HEK293 (cell line): ENCODE measurements around the gene NMNAT1.

Source experiments
- CTCF ChIA-PET: fragments of 350-600 bp; formaldehyde crosslinking; extraction: SDS; loops from one replicate; lab custom pipeline; 2021; ENCODE audit warnings: antibody characterized with exemption; lab: Yijun Ruan, JAX
- POLR2A ChIA-PET: fragments of 300-600 bp; formaldehyde crosslinking; extraction: SDS; loops from one replicate; lab custom pipeline; 2020; ENCODE audit warnings: antibody characterized with exemption, inconsistent platforms; lab: Yijun Ruan, JAX
- H3K27ac ChIP-seq: fragments of 200-500 bp; sonication (Bioruptor generic); 2 replicates; pipeline ENCODE4 v1.5.1; 2014; ENCODE audit warnings: low read depth, low read length, control low read depth, inconsistent platforms; ENCODE audit errors: extremely low read depth
- H3K36me3 ChIP-seq, 2 experiments: fragments of 200-500 bp in 1 of 2; sonication (Bioruptor generic) in 1 of 2; 1 replicate in 1 of 2; 2 replicates in 1 of 2; pipeline ENCODE4 v1.5.1; 2014 to 2017; ENCODE audit warnings: inconsistent platforms in 2 of 2, low read length in 2 of 2; ENCODE audit not compliant: control insufficient read depth in 2 of 2, insufficient read depth in 1 of 2
- H3K4me1 ChIP-seq: fragments of 200-500 bp; sonication (Bioruptor generic); 2 replicates; pipeline ENCODE4 v1.5.1; 2014; ENCODE audit warnings: mild to moderate bottlenecking, low read length, inconsistent platforms; ENCODE audit not compliant: control insufficient read depth, insufficient read depth
- H3K4me3 ChIP-seq: 2 replicates; pipeline ENCODE4 v1.5.1; 2011; ENCODE audit warnings: low read depth, mild to moderate bottlenecking, control low read depth, low read length, moderate library complexity
- H3K9me3 ChIP-seq: fragments of 200-500 bp; sonication (Bioruptor generic); 2 replicates; pipeline ENCODE4 v1.5.1; 2014; ENCODE audit warnings: low read depth, low read length, inconsistent platforms; ENCODE audit not compliant: control insufficient read depth, insufficient read depth
- ELK4 ChIP-seq: IDR thresholded peaks from 2 replicates; pipeline ENCODE4 v1.6.1; 2011; ENCODE audit warnings: mild to moderate bottlenecking, low read depth, low read length, borderline replicate concordance
- FEZF1 ChIP-seq: fragments of 450-650 bp; formaldehyde crosslinking; IDR thresholded peaks from 2 replicates; pipeline ENCODE4 v1.5.1; 2016; ENCODE audit warnings: missing biosample characterization, missing genetic modification characterization
- HOXA7 ChIP-seq: sonication (generic); formaldehyde crosslinking; IDR thresholded peaks from 2 replicates; pipeline ENCODE4 v1.8.1; 2022; ENCODE audit warnings: missing genetic modification reagents, borderline replicate concordance
- OSR2 ChIP-seq: fragments of 450-650 bp; formaldehyde crosslinking; IDR thresholded peaks from 2 replicates; pipeline ENCODE4 v1.5.1; 2016; ENCODE audit warnings: missing biosample characterization, missing genetic modification characterization
- PRDM1 ChIP-seq: fragments of 450-650 bp; formaldehyde crosslinking; IDR thresholded peaks from 2 replicates; pipeline ENCODE4; 2016; ENCODE audit warnings: missing biosample characterization, missing genetic modification characterization
- PRDM10 ChIP-seq: fragments of 450-650 bp; formaldehyde crosslinking; IDR thresholded peaks from 2 replicates; pipeline ENCODE4 v1.5.1; 2016; ENCODE audit warnings: missing biosample characterization, missing genetic modification characterization
- WT1 ChIP-seq: fragments of 450-650 bp; formaldehyde crosslinking; IDR thresholded peaks from 2 replicates; pipeline ENCODE4 v1.5.1; 2016; ENCODE audit warnings: missing biosample characterization, missing genetic modification characterization
- ZBTB20 ChIP-seq: fragments of 450-650 bp; formaldehyde crosslinking; IDR thresholded peaks from 2 replicates; pipeline ENCODE4 v1.5.1; 2016; ENCODE audit warnings: missing biosample characterization, missing genetic modification characterization
- ZBTB44 ChIP-seq: fragments of 450-650 bp; IDR thresholded peaks from 2 replicates; pipeline ENCODE4 v1.5.1; 2018; ENCODE audit warnings: missing biosample characterization, mild to moderate bottlenecking, missing genetic modification characterization
- ZBTB48 ChIP-seq: fragments of 450-650 bp; formaldehyde crosslinking; IDR thresholded peaks from 2 replicates; pipeline ENCODE4 v1.5.1; 2016; ENCODE audit warnings: missing biosample characterization, missing genetic modification characterization
- ZBTB6 ChIP-seq: fragments of 450-650 bp; formaldehyde crosslinking; IDR thresholded peaks from 2 replicates; pipeline ENCODE4 v1.5.1; 2017; ENCODE audit warnings: missing biosample characterization, missing genetic modification characterization
- ZBTB7A ChIP-seq: fragments of 450-650 bp; formaldehyde crosslinking; IDR thresholded peaks from 2 replicates; pipeline ENCODE4 v1.5.1; 2016; ENCODE audit warnings: low read depth, missing biosample characterization, missing genetic modification characterization
- ZBTB8A ChIP-seq: fragments of 450-650 bp; formaldehyde crosslinking; IDR thresholded peaks from 2 replicates; pipeline ENCODE4 v1.5.1; 2016; ENCODE audit warnings: missing biosample characterization, missing genetic modification characterization
- ZEB2 ChIP-seq: fragments of 450-650 bp; formaldehyde crosslinking; IDR thresholded peaks from 2 replicates; pipeline ENCODE4 v1.5.1; 2016; ENCODE audit warnings: missing biosample characterization, missing genetic modification characterization
- ZNF112 ChIP-seq: fragments of 450-650 bp; formaldehyde crosslinking; IDR thresholded peaks from 2 replicates; pipeline ENCODE4 v1.5.0; 2017; ENCODE audit warnings: missing biosample characterization, missing genetic modification characterization
- ZNF140 ChIP-seq: fragments of 450-650 bp; formaldehyde crosslinking; IDR thresholded peaks from 2 replicates; pipeline ENCODE4 v1.5.1; 2016; ENCODE audit warnings: missing biosample characterization, missing genetic modification characterization
- ZNF2 ChIP-seq: fragments of 450-650 bp; formaldehyde crosslinking; IDR thresholded peaks from 2 replicates; pipeline ENCODE4 v1.5.1; 2016; ENCODE audit warnings: missing biosample characterization, missing genetic modification characterization
- ZNF214 ChIP-seq: fragments of 450-650 bp; formaldehyde crosslinking; IDR thresholded peaks from 2 replicates; pipeline ENCODE4 v1.5.1; 2017; ENCODE audit warnings: missing biosample characterization, mild to moderate bottlenecking, missing genetic modification characterization, borderline replicate concordance
- ZNF391 ChIP-seq: fragments of 450-650 bp; formaldehyde crosslinking; IDR thresholded peaks from 2 replicates; pipeline ENCODE4 v1.5.1; 2016; ENCODE audit warnings: low read depth, missing biosample characterization, missing genetic modification characterization, borderline replicate concordance
- ZNF521 ChIP-seq: fragments of 450-650 bp; formaldehyde crosslinking; IDR thresholded peaks from 2 replicates; pipeline ENCODE4 v1.5.1; 2017; ENCODE audit warnings: missing biosample characterization, mild to moderate bottlenecking, missing genetic modification characterization
- ZNF596 ChIP-seq: fragments of 450-650 bp; IDR thresholded peaks from 2 replicates; pipeline ENCODE4 v1.5.0; 2018; ENCODE audit warnings: missing biosample characterization, mild to moderate bottlenecking, missing genetic modification characterization, moderate library complexity
- ZNF600 ChIP-seq: fragments of 450-650 bp; formaldehyde crosslinking; IDR thresholded peaks from 2 replicates; pipeline ENCODE4 v1.5.1; 2016; ENCODE audit warnings: missing biosample characterization, missing genetic modification characterization
- ZNF629 ChIP-seq: fragments of 450-650 bp; formaldehyde crosslinking; IDR thresholded peaks from 2 replicates; pipeline ENCODE4 v1.5.1; 2017; ENCODE audit warnings: missing biosample characterization, missing genetic modification characterization
- ZXDB ChIP-seq: fragments of 450-650 bp; formaldehyde crosslinking; IDR thresholded peaks from 2 replicates; pipeline ENCODE4 v1.5.1; 2016; ENCODE audit warnings: missing biosample characterization, missing genetic modification characterization

The NMNAT1 gene

GRCh38 chr1:9908871-9909233 lies 34.4 kb upstream of the NMNAT1 start:
- CTCF ChIA-PET: interaction anchor here (0.9 to 1.2 kb wide), 2 partner anchors 31 to 103 kb away, joined by 3 to 4 read pairs; no protein-coding TSS in a partner anchor
- TF ChIP-seq WT1 (tag by site-specific recombination) (no peak), OSR2 (peak; percentile 6; the same call in 1 of the 2 replicates), ZNF521 (tag by site-specific recombination) (no peak), ZNF140 (tag by site-specific recombination) (no peak), ZBTB6 (tag by site-specific recombination) (peak; percentile 47; the same call in 1 of the 2 replicates), ZNF596 (no peak), ZBTB44 (no peak), PRDM1 (tag by site-specific recombination) (no peak), HOXA7 (no peak), ELK4 (no peak)
- Histone ChIP-seq H3K9me3 (no peaks in the 10 kb centered on the region), H3K27ac (no peak overlapping the region; the same call in 1 of the 2 replicates), H3K36me3 (no peaks in the 10 kb centered on the region), H3K4me3 (peak overlapping the region; percentile 79), H3K4me1 (peaks cover 7% of the 10 kb centered on the region; the same call in 1 of the 2 replicates)
- POLR2A ChIA-PET: interaction anchor here (0.6 to 1.4 kb wide), 3 partner anchors 18 to 1031 kb away, joined by 3 to 8 read pairs (median 7); partner anchors contain the start of genes LZIC and NMNAT1

- H3K4me1 ChIP-seq: peaks cover 7% of the 10 kb centered on the region; the same call in 1 of the 2 replicates
- H3K27ac ChIP-seq: peak overlapping the region; percentile 58
- ChIA-PET CTCF (interaction anchor here (0.9 kb wide), 1 partner anchor 103 kb away, joined by 4 read pairs; no protein-coding TSS in a partner anchor), POLR2A (interaction anchor here (0.6 to 1.4 kb wide), 3 partner anchors 19 to 1032 kb away, joined by 3 to 8 read pairs (median 7); partner anchors contain the start of genes LZIC and NMNAT1)
- H3K9me3 ChIP-seq: no peaks in the 10 kb centered on the region
- peak overlapping the region; percentile 79 for H3K4me3 ChIP-seq
- no peaks in the 10 kb centered on the region for H3K36me3 ChIP-seq
- TF ChIP-seq ZBTB20 (tag by site-specific recombination) (peak; percentile 45; the same call in 1 of the 2 replicates), ZNF214 (tag by site-specific recombination) (no peak), ZBTB8A (peak; percentile 88), ZNF112 (tag by site-specific recombination) (no peak), ZXDB (peak; percentile 38), ZNF2 (no peak), ZNF600 (0 out of 2 replicates have a peak, but pooled peaks have one; percentile 49), PRDM10 (tag by site-specific recombination) (peak; percentile 82), ZBTB48 (tag by site-specific recombination) (peak; percentile 40; the same call in 1 of the 2 replicates), ZNF391 (0 out of 2 replicates have a peak, but pooled peaks have one; percentile 31), ZBTB7A (tag by site-specific recombination) (peak; percentile 83; the same call in 1 of the 2 replicates), ZEB2 (peak; percentile 88), ZNF629 (tag by site-specific recombination) (no peak), FEZF1 (tag by site-specific recombination) (peak; percentile 41)
Observed at GRCh38 chr1:9909234-9910046, 33.8 kb upstream of the NMNAT1 start.
